Body of pancreas (tissue), 4 donors: ENCODE measurements around the gene USH2A. TPM values are rescaled to one million over a fixed set of nuclear protein-coding genes. Genes with fewer than 3 reads are reported as not detected.
A peak's percentile ranks its signal among the peaks of the same experiment; 100 is the strongest.

Experiments used
- ATAC-seq: fragments of 150-250 bp; one replicate; pipeline ENCODE4 v1.9.1; 2016
- DNase-seq, 4 donors: peaks; one replicate each; pipeline ENCODE4 v3.0.0-alpha.2; 2019
- H3K27ac ChIP-seq, 4 donors: fragments of 200-600 bp; sonication (generic); 1 replicate in 3 of 4; 2 replicates in 1 of 4; pipeline versions ENCODE4 v1.5.1 to v1.6.1; 2016 to 2019; ENCODE audit warnings: mild to moderate bottlenecking in 1 of 4, mixed read lengths in 1 of 4, moderate library complexity in 1 of 4
- H3K27me3 ChIP-seq, 2 donors: fragments of 200-600 bp; sonication (generic); one replicate each; pipeline ENCODE4 v1.6.0; 2016; ENCODE audit warnings: mild to moderate bottlenecking in 1 of 2
- H3K36me3 ChIP-seq, 2 donors: fragments of 200-600 bp; sonication (generic); replicated peaks in 1 of 2; 2 replicates each; pipeline ENCODE4 v1.5.1; 2016; ENCODE audit warnings: low read depth in 2 of 2; ENCODE audit not compliant: insufficient read depth in 1 of 2
- H3K4me1 ChIP-seq: fragments of 200-600 bp; sonication (generic); one replicate; pipeline ENCODE4 v1.6.0; 2016
- H3K4me3 ChIP-seq, 2 donors: fragments of 200-600 bp; sonication (generic); 1 replicate in 1 of 2; 2 replicates in 1 of 2; pipeline ENCODE4 v1.5.1; 2016 to 2019
- H3K9me3 ChIP-seq, 3 donors: fragments of 200-600 bp; sonication (generic); 1 replicate in 2 of 3; 2 replicates in 1 of 3; pipeline ENCODE4 v1.5.1; 2016
- CTCF ChIP-seq, 7 experiments: fragments of 450-650 bp in 4 of 7; fragments of 200-600 bp in 3 of 7; sonication (generic) in 3 of 7; IDR thresholded peaks; one replicate each; pipeline ENCODE4 v1.5.1; 2016 to 2019; ENCODE audit warnings: antibody characterized with exemption in 7 of 7
- POLR2A ChIP-seq, 3 donors: fragments of 450-650 bp; IDR thresholded peaks; one replicate each; pipeline ENCODE4 v1.6.1; 2016; ENCODE audit warnings: antibody characterized with exemption in 3 of 3, mild to moderate bottlenecking in 2 of 3
- WGBS, 2 donors: methylation state at CpG; one replicate each; pipeline ENCODE4 v1.1.5; 2017; 5-methylcytosine and 5-hydroxymethylcytosine counted together
- intact Hi-C: fragments of 100-400 bp; cut with DNase I; formaldehyde crosslinking; loops from one replicate; pipeline ENCODE4 v1.15.1; 2023
- total RNA-seq, 2 donors: library from RNA; depleted of rRNA; stranded (reverse); fragments of >200 nt; gene quantifications; one replicate each; pipeline ENCODE4 v1.1.0, GENCODE V29; 2016

The USH2A gene
- total RNA-seq, 2 donors from 2014 or later, result 0.26 to 0.33 TPM

GRCh38 chr1:216142921-216143320 lies 280.3 kb downstream of the USH2A start:
- H3K4me3 ChIP-seq, result no peak overlapping the region
- WGBS, 2 donors, result 45 to 57% methylated on average over 2 of the region's 2 CpGs
- no peaks in the 10 kb centered on the region for H3K4me1 ChIP-seq
- intact Hi-C loops, result no loop called here
- no peaks in the 10 kb centered on the region for H3K27me3 ChIP-seq
- H3K9me3 ChIP-seq, result no peaks in the 10 kb centered on the region
- H3K36me3 ChIP-seq, result no peaks in the 10 kb centered on the region
- ATAC-seq (no peak), DNase-seq (no peak)
- no peak overlapping the region for H3K27ac ChIP-seq
- TF ChIP-seq CTCF (IDR thresholded peaks at IDR 0.05) (no peak), POLR2A (IDR thresholded peaks at IDR 0.05) (no peak)

- WGBS, 2 donors, result 42 to 67% methylated on average over 4 to 5 of the region's 5 CpGs
- H3K27me3 ChIP-seq, result no peaks in the 10 kb centered on the region
- H3K36me3 ChIP-seq, result no peaks in the 10 kb centered on the region
- no peak for TF ChIP-seq POLR2A (IDR thresholded peaks at IDR 0.05)
- H3K4me3 ChIP-seq, result no peak overlapping the region
- ATAC-seq, result no peak
- H3K27ac ChIP-seq, result no peak overlapping the region
- DNase-seq, result no peak
- no peaks in the 10 kb centered on the region for H3K4me1 ChIP-seq
- H3K9me3 ChIP-seq, result no peaks in the 10 kb centered on the region
- intact Hi-C loops, result no loop called here
Measured at GRCh38 chr1:216140730-216141524, 282.3 kb downstream of the USH2A start.

GRCh38 chr1:216124192-216124781 lies 299.0 kb downstream of the USH2A start:
- 54 to 55% methylated on average over 4 of the region's 4 CpGs for WGBS, 2 donors
- no peaks in the 10 kb centered on the region for H3K36me3 ChIP-seq
- no peak overlapping the region for H3K4me3 ChIP-seq
- no peaks in the 10 kb centered on the region for H3K27me3 ChIP-seq
- DNase-seq, result no peak
- no peaks in the 10 kb centered on the region for H3K4me1 ChIP-seq
- TF ChIP-seq CTCF (IDR thresholded peaks at IDR 0.05), result no peak
- no peak for TF ChIP-seq POLR2A (IDR thresholded peaks at IDR 0.05)
- intact Hi-C loops, result no loop called here
- H3K9me3 ChIP-seq, result no peaks in the 10 kb centered on the region
- ATAC-seq, result no peak
- H3K27ac ChIP-seq, result no peak overlapping the region

- Histone ChIP-seq H3K4me3 (no peak overlapping the region), H3K9me3 (no peaks in the 10 kb centered on the region), H3K4me1 (no peaks in the 10 kb centered on the region), H3K27me3 (no peaks in the 10 kb centered on the region), H3K27ac (no peak overlapping the region), H3K36me3 (no peaks in the 10 kb centered on the region)
- ATAC-seq (no peak), DNase-seq (no peak)
- 0 to 44% methylated on average over 2 of the region's 2 CpGs for WGBS, 2 donors
- no peak for TF ChIP-seq POLR2A (IDR thresholded peaks at IDR 0.05)
- TF ChIP-seq CTCF (IDR thresholded peaks at IDR 0.05), result no peak
- intact Hi-C loops, result no loop called here
Measured at GRCh38 chr1:216123446-216124191, 299.6 kb downstream of the USH2A start.

GRCh38 chr1:216119600-216119999 lies 303.6 kb downstream of the USH2A start:
- no peak for ATAC-seq
- Histone ChIP-seq H3K4me1 (no peaks in the 10 kb centered on the region), H3K27ac (no peak overlapping the region), H3K9me3 (no peaks in the 10 kb centered on the region), H3K27me3 (no peaks in the 10 kb centered on the region), H3K4me3 (no peak overlapping the region), H3K36me3 (no peaks in the 10 kb centered on the region)
- peak in 5 of 7 experiments; percentile 12 to 23 (median 16) for TF ChIP-seq CTCF (IDR thresholded peaks at IDR 0.05)
- no peak for TF ChIP-seq POLR2A (IDR thresholded peaks at IDR 0.05)
- DNase-seq, result peak in 1 of 4 donors; percentile 2
- WGBS, 2 donors, result 23 to 29% methylated on average over 2 of the region's 2 CpGs
- intact Hi-C loops, result no loop called here
